ENCODE data around the gene UBXN7. TPM values are rescaled to one million over a fixed set of nuclear protein-coding genes. Genes with fewer than 3 reads are reported as not detected.

UBXN7 gene
- total RNA-seq, 4 donors from 2014 or later = 22.5 to 36.9 (median 28.8) TPM

DNA sequence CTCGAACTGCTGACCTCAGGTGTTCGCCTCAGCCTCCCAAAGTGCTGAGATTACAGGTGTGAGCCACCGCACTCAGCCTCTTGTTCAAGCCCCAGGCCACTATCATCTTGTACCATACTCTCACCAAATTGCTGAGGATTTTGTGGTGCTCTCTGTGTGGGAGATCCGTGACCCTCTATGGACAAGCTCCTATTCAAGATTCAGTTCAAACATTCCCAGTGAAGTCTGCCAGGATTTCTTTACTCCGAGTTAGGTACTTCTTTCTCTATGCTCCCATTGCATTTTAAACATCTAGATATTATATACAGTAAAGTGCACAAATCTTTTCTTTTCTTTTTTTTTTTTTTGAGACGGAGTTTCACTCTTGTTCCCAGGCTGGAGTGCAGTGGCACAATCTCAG, 93.2 kb downstream of the UBXN7 start:
- no peak for TF ChIP-seq CTCF (IDR thresholded peaks at IDR 0.05; ENCODE audit: low read depth)

DNA sequence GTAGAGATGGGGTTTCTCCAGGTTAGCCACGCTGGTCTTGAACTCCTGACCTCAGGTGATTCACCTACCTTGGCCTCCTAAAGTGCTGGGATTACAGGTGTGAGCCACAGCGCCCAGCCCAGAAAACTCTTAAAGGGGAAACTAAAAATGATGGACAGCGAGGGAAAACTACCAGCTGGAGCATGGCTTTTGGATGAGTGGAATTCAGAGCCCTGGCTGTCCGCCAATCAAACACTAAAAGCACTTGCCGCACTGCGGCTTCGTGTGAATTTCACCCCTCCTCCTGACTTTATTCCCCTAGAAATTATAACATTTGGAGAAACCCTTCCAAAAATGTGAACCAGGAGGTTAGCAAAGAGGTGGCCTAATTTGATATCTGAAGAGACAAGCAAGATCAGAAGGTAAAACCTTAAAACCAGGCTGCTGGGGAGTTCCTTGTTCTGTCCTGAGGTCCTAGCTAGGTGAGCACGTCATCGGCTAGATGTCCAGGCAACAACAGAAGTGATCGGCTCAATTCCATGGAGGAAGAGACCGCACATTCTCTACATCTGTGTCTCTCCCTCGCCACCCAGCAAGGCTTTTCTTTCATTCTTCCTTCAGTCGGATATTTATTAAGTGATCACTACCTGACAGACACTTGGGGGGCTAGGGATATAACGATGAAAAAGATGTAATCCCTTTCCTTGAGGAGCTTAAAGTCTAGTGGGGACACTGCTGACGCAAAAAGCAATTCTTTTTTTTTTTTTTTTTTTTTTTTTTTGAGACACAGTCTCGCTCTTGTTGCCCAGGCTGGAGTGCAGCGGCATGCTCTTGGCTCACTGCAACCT, 95.7 kb downstream of the UBXN7 start:
- TF ChIP-seq CTCF (IDR thresholded peaks at IDR 0.05; ENCODE audit: low read depth) = no peak

- TF ChIP-seq CTCF (IDR thresholded peaks at IDR 0.05; ENCODE audit: low read depth) = no peak
Measured at GRCh38 chr3:196335503-196335948, 96.7 kb downstream of the UBXN7 start.

GRCh38 chr3:196334982-196335381, 97.2 kb downstream of the UBXN7 start:
- no peak for TF ChIP-seq CTCF (IDR thresholded peaks at IDR 0.05; ENCODE audit: low read depth)

GRCh38 chr3:196332168-196332567, 100.1 kb downstream of the UBXN7 start:
- TF ChIP-seq CTCF (IDR thresholded peaks at IDR 0.05; ENCODE audit: low read depth) = no peak

GRCh38 chr3:196327405-196327804, 104.8 kb downstream of the UBXN7 start:
- no peak for TF ChIP-seq CTCF (IDR thresholded peaks at IDR 0.05; ENCODE audit: low read depth)

DNA sequence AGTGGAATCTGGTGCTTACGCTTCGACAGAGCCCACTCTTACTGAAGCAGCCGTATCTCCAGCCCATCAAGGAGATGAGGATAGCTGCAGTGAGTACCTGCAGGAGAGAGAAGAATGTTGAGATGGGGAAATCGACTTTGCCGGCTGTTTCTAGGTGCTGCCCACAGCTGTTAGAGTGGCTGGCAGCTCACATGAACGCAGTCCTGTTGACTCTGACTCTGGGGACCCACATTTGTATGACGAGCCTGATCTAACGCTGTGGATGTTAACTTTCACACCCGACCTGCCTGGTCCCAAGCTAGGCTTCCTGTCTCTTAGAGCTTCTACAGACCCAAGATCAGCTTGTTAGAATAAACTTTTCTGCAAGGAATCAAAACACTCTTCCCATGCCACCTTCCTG, 105.3 kb downstream of the UBXN7 start:
- TF ChIP-seq CTCF (IDR thresholded peaks at IDR 0.05; ENCODE audit: low read depth) = no peak
